Liver (tissue), 3 donors: Measurements from ENCODE around the gene ALDOA.

Experiments
- CTCF ChIP-seq: fragments of 150-350 bp; IDR thresholded peaks from 2 replicates; pipeline ENCODE4 v1.5.1; 2017; ENCODE audit warnings: improper control_type of control experiment, low read depth, low read length; ENCODE audit not compliant: missing input control
- EGR1 ChIP-seq, 2 donors: IDR thresholded peaks; 2 replicates each; pipeline ENCODE4 v1.6.1; 2016 to 2018; ENCODE audit warnings: antibody characterized with exemption in 2 of 2, low read depth in 2 of 2
- JUND ChIP-seq, 2 donors: IDR thresholded peaks; 2 replicates each; pipeline ENCODE4 v1.6.1; 2016; ENCODE audit warnings: antibody characterized with exemption in 2 of 2
- MAX ChIP-seq: IDR thresholded peaks from 2 replicates; pipeline ENCODE4 v1.6.1; 2016; ENCODE audit warnings: antibody characterized with exemption
- ZBTB33 ChIP-seq: IDR thresholded peaks from 2 replicates; pipeline ENCODE4 v1.6.1; 2016; ENCODE audit warnings: antibody characterized with exemption
- donor health status: healthy.
- donor health status: healthy.

GRCh38 chr16:30113711-30114333 is 48.3 kb downstream of the ALDOA start:
- no peak for TF ChIP-seq ZBTB33
- TF ChIP-seq CTCF, result no peak
- TF ChIP-seq JUND (IDR thresholded peaks at IDR 0.05), result no peak
- TF ChIP-seq EGR1 (IDR thresholded peaks at IDR 0.05; ENCODE audit: low read depth in 2 of 2), result no peak
- no peak for TF ChIP-seq MAX
